Hematopoietic multipotent progenitor cell (in vitro differentiated cells): ENCODE results near the gene OGFR. TPM values are rescaled to one million over a fixed set of nuclear protein-coding genes. Genes with fewer than 3 reads are reported as not detected.
"Not testable (repeated sequence)": the region's sequence is repeated elsewhere in the genome, so short reads cannot be mapped to it uniquely, and the experiment has no call there.

Source experiments
- DNase-seq, 3 donors: peaks; one replicate each; pipeline ENCODE4 v3.0.0-alpha.2; 2011 to 2015; ENCODE audit warnings: low read depth in 2 of 3, low spot score in 2 of 3
- total RNA-seq: library from RNA; depleted of rRNA; stranded (reverse); fragments of >200 nt; gene quantifications from one replicate; pipeline ENCODE4 v1.2.3, GENCODE V29; 2012

Gene OGFR
- total RNA-seq, 1 donor, result 55.7 TPM

DNA sequence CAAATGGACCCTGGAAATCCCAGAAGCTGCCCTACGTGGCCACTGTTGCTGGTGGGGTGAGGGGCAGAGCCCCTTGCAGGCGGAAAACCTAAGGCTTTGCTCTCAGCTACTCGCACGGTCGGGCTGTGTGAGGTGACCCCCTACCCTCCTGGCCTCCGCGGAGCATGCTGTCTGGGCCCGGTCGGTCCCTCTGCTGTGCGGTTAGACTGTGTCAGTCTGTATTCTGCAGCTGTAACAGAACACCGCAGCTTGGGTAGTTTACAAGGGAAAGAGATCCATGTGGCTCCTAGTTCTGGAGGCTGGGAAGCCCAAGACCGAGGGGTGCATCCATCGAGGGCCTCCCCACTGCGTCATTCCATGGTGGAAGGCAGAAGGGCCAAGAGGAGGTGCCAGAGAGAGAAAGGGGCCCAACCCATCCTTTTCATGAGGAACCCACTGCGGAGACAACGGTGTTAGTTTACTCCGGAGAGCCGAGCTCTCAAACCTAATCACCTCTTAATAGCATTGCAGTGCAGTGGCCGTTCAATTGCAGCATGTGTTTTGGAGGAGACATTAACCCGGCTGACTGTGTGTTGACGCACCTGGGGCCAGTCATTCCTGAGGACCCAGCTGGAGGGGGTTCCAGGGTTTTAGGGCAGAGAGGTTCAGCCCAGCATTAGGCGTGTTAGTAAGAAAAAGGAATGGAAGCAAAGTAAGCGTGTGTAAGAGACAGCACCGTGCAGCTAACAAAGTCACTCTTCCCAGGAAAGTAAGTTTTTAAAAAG lies 30.5 kb downstream of the OGFR start:
- DNase-seq, result no peak

DNA sequence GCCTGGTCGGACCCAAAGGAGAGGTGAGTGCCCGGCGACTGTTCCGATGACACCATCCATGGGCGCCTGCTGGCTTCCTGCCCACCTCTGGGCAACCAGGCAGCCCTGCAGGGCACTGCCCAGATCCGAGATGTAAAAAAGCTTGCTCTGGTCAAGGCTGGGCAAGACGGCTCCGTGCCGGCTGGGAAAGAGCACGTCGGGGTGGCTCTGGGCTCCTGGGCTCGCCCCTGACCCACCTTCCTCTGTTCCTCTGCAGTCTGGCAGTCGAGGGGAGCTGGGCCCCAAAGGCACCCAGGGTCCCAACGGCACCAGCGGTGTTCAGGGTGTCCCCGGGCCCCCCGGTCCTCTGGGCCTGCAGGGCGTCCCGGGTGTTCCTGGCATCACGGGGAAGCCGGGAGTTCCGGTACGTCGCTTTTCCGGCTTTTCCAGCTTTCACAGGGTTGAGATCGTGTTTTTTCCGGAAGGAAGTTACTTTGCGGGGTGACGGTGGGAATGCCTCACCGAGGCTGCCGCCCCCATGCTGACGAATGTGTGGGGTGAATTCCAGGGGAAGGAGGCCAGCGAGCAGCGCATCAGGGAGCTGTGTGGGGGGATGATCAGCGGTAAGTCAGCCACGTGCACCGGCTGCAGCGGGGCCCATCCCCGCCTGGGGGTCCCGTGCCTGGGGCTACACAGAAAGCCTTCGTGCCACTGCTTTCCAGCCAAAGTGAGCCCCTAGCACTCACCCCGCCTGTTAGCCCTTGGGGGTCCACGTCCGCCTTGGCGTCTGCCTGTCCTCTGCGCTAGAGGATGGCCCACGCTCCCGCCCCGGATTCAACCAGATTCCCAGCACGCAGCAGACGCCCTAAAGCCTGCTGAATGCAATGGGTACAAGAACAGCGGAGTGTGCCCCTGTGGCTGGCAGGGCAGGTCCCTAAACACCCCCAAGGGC lies 31.6 kb downstream of the OGFR start:
- DNase-seq, result no peak

DNA sequence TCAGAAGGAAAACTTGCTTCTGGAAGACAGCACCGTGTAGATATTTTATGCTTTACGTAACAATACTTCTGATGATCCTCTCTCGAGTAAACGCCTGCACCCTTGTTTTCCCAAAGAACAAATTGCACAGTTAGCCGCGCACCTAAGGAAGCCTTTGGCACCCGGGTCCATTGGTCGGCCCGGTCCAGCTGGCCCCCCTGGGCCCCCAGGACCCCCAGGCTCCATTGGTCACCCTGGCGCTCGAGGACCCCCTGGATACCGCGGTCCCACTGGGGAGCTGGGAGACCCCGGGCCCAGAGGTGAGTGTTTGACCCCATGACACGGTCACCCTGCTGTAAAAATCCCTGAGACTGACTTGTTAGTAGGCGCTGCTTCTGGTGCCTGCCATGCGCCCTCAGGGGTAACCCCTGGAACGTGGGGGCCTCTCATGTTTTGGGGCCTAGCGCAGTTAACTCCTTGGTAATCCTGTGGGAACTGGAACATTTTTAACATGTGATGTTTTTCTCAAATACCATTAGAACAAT lies 32.4 kb downstream of the OGFR start:
- DNase-seq, result no peak

DNA sequence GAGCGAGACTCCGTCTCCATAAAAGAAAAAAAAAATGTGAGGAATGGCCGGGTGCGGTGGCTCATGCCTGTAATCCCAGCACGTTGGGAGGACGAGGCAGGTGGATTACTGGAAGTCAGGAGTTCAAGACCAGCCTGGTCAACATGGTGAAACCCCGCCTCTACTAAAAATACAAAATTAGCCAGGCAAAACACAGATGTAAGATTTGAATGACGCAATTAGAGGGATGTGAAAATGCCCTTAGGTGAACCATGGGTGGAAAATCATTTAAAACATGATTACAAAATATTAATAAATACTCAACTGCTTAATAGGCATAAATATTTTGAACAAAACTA lies 33.1 kb downstream of the OGFR start:
- DNase-seq, result no peak

DNA sequence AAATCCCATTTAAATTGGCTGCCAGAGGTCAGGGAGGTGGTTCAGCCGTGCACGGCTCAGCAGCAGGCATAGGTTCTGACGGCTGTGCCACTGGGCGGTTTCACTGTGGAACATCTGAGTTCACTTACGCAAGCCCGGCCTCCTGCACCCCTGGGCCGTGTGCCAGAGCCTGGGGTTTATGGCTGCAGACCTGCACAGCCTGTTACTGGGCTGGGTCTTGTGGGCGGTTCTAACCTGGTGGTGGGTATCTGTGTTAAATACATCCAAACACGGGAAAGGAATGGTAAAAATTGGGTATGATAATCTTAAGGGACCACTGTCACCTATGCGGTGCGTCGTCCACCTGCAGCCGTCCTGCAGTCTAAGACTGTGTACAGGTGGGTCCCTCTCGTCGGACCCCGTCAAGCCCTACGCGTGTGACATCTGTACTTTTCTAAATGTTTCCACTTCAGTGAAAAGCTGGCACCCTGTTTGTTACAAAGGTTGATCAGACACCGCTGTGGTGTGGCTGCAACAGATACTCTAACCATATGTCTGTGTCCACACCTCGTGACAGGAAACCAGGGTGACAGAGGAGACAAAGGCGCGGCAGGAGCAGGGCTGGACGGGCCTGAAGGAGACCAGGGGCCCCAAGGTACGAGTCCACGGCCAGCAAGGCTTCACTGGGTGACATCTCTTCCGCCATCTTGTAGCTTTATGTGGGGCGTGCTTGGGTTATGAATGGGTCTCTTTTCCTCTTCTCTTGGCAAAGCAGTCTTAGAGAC lies 33.7 kb downstream of the OGFR start:
- DNase-seq, result no peak

DNA sequence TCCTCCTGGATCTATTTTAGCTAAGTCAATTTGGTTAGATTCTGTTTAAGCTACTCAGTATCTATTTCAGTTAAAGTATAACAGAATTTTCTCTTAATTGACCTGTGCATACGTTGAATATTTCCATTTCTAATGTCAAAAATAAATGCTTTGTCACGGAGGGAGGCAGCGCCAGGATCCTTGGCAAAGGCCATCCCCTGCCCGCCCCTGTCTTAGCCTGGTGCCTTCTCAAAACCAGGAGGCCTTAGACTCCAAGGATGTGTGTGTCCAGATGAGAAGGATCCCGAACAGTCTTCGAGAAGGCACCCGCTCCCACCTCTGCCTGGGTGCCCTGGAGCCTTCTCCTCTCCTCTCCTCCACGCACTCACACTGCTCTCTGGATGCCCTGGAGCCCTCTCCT lies 34.6 kb downstream of the OGFR start:
- no peak for DNase-seq

DNA sequence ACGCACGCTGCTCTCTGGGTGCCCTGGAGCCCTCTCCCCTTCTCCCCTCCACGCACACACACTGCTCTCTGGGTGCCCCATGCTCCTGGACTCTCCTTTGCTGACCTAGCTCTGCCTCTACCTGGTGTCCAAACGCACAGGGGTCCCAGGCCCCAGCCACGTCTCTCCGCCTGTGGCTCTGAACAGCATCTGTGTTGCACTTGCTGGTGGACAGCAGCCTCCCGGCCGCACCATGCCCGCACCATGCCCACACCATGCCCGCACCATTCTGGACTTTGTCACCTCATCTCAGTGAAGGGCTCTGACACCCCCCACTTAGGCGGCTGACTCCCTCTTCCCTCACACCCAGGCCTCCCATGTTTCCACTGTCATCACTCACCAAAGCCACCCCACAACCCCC lies 35.2 kb downstream of the OGFR start:
- no peak for DNase-seq

DNA sequence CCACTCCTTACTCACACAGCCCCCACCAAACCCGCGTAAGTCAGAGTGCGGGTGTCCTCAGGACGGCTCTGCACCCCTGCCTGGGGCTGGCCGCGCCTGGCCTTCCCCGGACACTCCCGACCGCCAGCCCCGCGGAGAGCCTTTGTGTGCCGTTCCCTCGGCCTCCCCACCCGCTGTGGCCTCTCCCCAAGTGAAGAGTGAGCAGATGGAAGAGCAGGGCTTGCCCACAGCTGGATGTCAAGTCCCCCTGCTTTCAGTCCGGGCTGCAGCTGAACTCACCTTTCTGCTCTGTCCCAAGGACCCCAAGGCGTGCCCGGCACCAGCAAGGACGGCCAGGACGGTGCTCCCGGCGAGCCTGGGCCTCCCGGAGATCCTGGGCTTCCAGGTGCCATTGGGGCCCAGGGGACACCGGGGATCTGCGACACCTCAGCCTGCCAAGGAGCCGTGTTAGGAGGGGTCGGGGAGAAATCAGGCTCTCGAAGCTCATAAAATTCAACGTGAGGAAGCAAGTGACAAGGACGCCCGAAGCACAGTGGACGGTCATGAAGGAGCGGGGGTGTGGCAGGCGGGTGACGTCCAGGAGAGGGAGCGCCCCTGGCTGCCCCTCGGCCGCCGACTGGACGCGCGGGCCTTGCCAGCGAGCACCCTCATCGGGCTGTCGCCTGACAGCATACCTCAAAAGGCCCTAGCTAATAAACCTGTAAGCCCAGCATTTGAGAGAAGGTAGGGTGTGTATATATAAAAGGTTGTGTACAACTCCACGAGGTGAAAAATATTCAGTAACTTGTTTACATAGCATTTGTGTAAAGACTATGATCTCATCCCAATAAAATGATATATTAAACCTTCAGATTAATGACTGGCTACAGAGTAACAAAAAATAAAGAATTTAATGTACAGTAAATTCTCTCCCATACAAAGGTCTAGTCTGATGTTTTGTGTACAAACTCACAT lies 35.9 kb downstream of the OGFR start:
- no peak for DNase-seq

DNA sequence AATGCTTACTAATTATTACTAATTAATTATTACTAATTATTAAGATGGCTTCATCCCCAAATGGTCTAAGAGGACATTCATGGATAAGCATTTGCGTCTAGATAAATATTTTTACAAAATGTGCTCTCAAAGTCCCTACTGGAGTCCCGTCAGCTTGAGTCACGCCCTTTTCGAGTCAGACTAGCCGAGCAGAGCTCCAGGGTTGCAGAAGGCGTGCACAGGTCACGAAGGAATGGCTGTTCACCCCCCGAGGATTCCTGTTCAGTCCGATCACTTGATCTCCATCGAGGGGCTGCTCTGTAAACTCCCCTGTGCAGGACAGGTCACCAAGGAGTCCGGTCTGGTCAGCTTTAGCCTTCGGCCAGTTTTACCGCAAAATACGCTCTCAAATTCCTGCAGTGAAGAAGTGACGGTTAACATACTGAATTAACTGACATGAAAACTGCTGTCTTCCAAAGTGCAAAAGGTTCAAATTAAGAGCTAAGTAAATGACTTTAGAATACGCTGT lies 37.1 kb downstream of the OGFR start:
- no peak for DNase-seq

DNA sequence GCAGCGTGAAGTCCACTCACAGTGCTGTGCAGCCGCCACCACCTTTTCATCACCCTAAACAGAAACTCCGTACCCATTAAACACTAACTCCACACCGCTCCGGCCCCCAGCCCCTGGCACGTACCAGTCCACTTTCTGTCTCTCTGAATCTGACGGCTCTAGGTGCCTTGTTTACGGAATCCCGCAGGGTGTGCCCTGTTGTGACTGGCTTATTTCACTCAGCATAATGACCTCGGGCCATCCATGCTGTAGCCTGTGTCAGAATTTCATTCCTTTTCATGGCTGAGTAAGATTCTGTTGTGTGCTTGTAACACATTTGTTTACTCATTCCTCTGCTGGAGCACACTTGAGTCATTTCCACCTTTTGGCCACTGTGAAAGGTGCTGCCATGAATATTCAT lies 39.0 kb downstream of the OGFR start:
- DNase-seq, result no peak

DNA sequence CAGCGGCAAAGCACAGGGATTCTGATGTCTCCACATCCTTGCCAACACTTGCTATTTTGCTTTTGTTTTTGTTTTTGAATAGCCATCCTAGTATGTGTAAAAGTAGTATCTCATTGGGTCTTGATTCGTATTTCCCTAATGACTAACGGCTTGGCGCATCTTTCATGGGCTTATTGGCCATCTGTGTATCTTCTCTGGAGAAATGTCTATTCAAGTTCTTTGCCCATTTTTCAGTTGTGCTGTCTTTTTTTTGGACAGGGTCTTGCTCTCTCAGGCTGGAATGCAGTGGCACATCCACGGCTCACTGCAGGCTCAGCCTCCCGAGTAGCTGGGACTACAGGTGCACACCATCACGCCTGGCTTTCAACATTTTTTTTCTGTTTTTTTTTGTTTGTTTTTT lies 39.5 kb downstream of the OGFR start:
- DNase-seq, result no peak

DNA sequence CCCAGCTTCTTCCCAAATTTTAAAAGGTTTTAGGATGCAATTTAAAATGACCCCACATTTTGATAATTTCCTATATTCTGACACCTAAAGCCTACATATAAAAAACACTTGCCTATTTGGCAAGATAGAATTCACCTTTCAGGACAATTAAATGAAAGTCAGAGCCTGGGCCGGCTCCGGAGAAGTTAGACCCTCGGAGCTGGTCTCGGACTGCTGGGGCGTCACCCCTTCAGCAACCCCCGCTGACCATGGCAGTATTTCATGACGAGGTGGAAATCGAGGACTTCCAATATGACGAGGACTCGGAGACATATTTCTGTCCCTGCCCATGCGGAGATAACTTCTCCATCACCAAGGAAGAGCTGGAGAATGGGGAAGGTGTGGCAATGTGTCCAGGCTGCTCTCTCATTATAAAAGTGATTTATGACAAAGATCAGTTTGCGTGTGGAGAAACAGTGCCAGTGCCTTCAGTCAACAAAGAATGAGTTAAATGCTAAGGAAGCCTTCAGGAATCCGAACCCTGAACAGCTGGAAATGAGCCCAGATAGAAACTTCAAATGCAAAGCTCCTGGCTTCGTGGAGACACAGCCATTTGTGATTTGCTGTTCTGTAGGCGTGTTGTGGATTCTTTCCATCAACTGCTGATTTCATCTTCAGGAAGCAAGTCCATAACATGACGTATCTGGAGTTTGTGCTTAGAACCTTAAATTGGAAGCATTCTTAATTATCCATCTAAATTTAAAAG lies 41.0 kb downstream of the OGFR start:
- DNase-seq, result no peak

DNA sequence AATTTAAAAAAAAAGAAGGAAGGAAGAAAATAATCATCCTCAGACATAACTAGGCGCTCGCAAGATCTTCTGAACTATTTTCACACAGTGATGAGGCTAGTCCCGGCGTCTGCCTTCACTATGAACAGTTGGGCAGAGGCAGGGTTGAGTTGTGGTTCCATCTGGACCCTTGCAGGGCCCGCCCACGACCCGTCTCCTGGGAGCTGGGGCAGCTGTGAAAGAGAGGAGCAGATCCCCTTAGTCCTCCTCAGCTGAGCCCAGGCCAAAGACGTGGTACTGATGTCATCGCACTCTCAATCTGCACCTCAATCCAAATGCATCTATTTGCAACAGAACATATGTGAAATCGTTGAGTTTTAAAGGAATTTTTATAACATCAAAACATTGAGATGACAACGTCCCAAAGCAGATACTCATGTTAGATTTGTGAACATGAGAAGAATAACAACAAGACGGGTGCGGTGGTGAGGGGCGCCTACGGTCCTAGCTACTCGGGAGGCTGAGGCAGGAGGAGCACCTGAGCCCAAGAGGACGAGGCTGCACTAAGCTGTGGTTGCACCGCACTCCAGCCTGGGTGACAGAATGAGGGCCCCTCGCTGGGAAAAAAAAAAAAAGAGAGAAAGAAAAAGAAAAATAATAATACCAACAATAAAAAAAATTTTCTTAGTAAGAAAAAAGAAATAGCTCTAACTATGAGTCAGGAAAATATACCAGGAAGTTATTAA lies 41.7 kb downstream of the OGFR start:
- DNase-seq, result no peak

DNA sequence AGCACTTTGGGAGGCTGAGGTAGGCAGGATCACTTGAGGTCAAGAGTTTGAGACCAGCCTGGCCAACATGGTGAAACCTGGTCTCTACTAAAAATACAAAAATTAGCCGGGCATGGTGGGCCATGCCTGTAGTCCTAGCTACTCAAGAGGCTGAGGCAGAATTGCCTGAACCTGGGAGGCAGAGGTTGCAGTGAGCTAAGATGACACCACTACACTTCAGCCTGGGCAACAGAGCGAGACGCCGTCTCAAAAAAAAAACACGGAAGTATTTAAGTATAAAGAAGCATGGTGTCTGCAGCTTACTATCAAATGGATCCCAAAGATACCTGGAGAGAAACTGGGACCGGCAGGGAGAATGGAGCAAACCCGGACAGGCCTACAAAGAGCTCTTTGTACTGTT lies 44.3 kb downstream of the OGFR start:
- DNase-seq, result not testable (repeated sequence)

DNA sequence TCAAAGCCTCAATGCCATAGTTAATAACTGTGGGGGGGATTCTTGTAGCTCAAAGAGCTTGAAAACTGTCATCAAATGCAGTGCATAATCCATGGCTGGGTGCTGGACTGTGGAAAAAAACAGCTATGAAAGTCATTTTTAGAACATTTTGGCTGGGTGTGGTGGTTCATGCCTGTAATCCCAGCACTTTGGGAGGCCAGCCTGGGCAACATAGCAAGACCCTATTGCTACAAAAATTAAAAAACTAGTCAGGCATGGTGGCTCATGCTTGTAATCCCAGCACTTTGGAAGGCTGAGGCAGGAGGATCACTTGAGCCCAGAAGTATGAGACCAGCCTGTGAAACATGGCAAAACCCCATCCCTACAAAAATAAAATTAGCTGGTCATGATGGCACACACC lies 44.8 kb downstream of the OGFR start:
- no peak for DNase-seq

DNA sequence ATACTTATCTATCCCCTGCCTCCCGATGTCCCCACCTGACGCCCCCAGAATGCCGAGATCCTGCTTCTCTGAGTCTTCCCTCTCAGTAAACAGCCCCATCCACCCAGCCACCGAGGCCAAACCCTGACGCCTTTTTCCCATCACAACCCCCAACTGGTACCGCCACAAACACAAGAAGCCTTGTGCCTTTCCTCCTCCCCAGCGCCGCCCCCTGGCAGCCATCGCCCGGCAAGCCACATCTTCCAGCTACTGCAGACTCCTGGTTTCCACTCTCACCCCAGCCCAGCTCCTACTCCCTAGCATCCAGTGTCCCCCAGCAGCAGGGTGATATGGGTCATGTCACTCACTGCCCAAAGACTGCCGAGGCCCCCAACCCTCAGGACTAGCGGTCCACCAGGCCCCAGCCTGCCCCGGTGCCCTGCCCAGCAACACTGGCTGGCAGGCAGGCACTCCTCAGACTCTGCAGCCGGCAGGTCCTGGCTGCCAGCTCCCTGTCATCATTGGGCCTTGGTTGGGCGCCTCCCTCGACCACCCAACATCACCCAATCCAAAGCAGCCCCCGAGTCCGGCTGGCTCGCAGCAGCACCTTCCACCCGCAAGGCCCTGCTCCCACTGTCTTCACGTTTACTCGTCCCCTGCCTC lies 45.8 kb downstream of the OGFR start:
- DNase-seq, result no peak

DNA sequence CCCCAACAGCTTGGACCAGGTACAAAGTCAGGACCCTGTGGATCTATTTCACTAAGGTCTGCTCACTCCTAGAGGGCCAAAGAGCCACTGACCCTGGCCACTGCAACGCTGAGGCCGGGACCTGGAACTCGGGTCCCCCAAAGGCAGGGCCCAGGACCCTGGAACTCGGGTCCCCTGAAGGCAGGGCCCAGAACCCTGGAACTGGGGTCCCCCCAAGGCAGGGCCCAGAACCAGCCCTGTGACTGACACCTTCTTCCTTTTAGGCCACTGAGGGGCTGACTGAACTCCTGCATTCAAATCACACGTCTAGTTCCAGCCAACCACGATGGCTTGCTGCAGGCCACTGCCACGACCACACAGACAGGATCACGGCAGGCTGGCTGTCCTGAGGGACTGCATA lies 47.6 kb downstream of the OGFR start:
- no peak for DNase-seq

DNA sequence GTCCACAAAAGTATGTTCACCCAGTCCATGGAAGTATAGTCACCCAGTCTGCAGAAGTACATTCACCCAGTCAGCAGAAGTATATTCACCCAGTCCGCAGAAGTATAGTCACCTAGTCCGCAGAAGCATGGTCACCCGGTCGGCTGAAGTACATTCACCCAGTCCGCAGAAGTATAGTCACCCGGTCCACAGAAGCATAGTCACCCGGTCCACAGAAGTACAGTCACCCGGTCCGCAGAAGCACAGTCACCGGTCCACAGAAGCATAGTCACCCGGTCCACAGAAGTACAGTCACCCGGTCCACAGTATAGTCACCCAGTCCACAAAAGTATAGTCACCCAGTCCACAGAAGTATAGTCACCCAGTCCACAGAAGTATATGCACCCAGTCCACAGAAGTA lies 48.2 kb downstream of the OGFR start:
- DNase-seq, result no peak
